T-cell (primary cell): ENCODE results near the gene KLHL7. TPM values are rescaled to one million over a fixed set of nuclear protein-coding genes. Genes with fewer than 3 reads are reported as not detected.

Experiments used
- ATAC-seq, 4 experiments: fragments of 200-7000 bp in 3 of 4; fragments of 150-1000 bp in 1 of 4; cut with Tn5 transposase; replicated peaks in 1 of 4; 1 replicate in 3 of 4; 2 replicates in 1 of 4; pipeline ENCODE4 v1.10.0; 2021; ENCODE audit warnings: moderate library complexity in 3 of 4, mild to moderate bottlenecking in 2 of 4, moderate number of reproducible peaks in 1 of 4
- CTCF ChIA-PET, 2 donors: fragments of 300-600 bp; sonication (Branson Sonifier 250); formaldehyde crosslinking; loops; one replicate each; lab custom pipeline; 2022; ENCODE audit warnings: antibody characterized with exemption in 2 of 2; lab: Charles Lee
- POLR2A ChIA-PET, 2 donors: fragments of 300-600 bp; sonication (Branson Sonifier 250); formaldehyde crosslinking; loops; one replicate each; lab custom pipeline; 2022; ENCODE audit warnings: antibody characterized with exemption in 2 of 2; lab: Charles Lee
- DNase-seq, 35 experiments: peaks; one replicate each; pipeline versions ENCODE4 v3.0.0 to v3.0.0-alpha.2; 2013 to 2023
- H3K27ac ChIP-seq: one replicate; pipeline ENCODE4 v1.5.1; 2013; ENCODE audit warnings: low read length
- H3K27me3 ChIP-seq, 2 experiments: replicated peaks in 1 of 2; 1 replicate in 1 of 2; 2 replicates in 1 of 2; pipeline versions ENCODE4 v1.6.1 to v1.7.0; 2013; ENCODE audit warnings: low read length in 1 of 2, mixed read lengths in 1 of 2; ENCODE audit not compliant: control insufficient read depth in 2 of 2, insufficient read depth in 2 of 2; ENCODE audit errors: extremely low read depth in 1 of 2
- H3K36me3 ChIP-seq, 2 donors: 1 replicate in 1 of 2; 2 replicates in 1 of 2; pipeline versions ENCODE4 v1.6.1 to v1.7.0; 2013; ENCODE audit warnings: low read length in 1 of 2; ENCODE audit not compliant: control insufficient read depth in 2 of 2, insufficient read depth in 1 of 2; ENCODE audit errors: extremely low read depth in 1 of 2
- H3K4me1 ChIP-seq, 2 experiments: 1 replicate in 1 of 2; 2 replicates in 1 of 2; pipeline versions ENCODE4 v1.6.1 to v1.7.0; 2013; ENCODE audit warnings: low read length in 2 of 2, mixed read lengths in 1 of 2; ENCODE audit not compliant: insufficient read depth in 2 of 2, control insufficient read depth in 1 of 2; ENCODE audit errors: extremely low read depth in 1 of 2
- H3K4me3 ChIP-seq, 2 donors: 1 replicate in 1 of 2; 2 replicates in 1 of 2; pipeline versions ENCODE4 v1.5.1 to v1.7.0; 2013; ENCODE audit warnings: mild to moderate bottlenecking in 2 of 2, low read length in 1 of 2, moderate library complexity in 1 of 2; ENCODE audit not compliant: control insufficient read depth in 1 of 2; ENCODE audit errors: extremely low read depth in 1 of 2
- H3K9me3 ChIP-seq: 2 replicates; pipeline ENCODE4 v1.7.0; 2013
- H3K27ac Mint-ChIP-seq, 2 donors: one replicate each; pipeline ENCODE4 v1.8.0; 2020 to 2021; ENCODE audit warnings: mild to moderate bottlenecking in 2 of 2, mixed read lengths in 2 of 2
- H3K27me3 Mint-ChIP-seq, 2 donors: one replicate each; pipeline ENCODE4 v1.8.0; 2021 to 2022; ENCODE audit warnings: mixed read lengths in 2 of 2
- H3K36me3 Mint-ChIP-seq: one replicate; pipeline ENCODE4 v1.8.0; 2021; ENCODE audit warnings: mixed read lengths
- H3K4me1 Mint-ChIP-seq, 3 donors: one replicate each; pipeline ENCODE4 v1.8.0; 2020 to 2022; ENCODE audit warnings: mixed read lengths in 3 of 3, mild to moderate bottlenecking in 1 of 3
- H3K4me3 Mint-ChIP-seq, 3 donors: one replicate each; pipeline ENCODE4 v1.8.0; 2020 to 2022; ENCODE audit warnings: mild to moderate bottlenecking in 3 of 3, mixed read lengths in 3 of 3, moderate library complexity in 3 of 3
- H3K9me3 Mint-ChIP-seq, 3 donors: one replicate each; pipeline ENCODE4 v1.8.0; 2020 to 2022; ENCODE audit warnings: mixed read lengths in 3 of 3
- WGBS: methylation state at CpG from one replicate; pipeline ENCODE4 v1.1.5; 2013; ENCODE audit warnings: missing lambda C conversion rate; ENCODE audit not compliant: insufficient coverage; 5-methylcytosine and 5-hydroxymethylcytosine counted together
- total RNA-seq, 35 experiments: library from RNA in 6 of 35; stranded (reverse) in 6 of 35; fragments of 120-200 nt in 1 of 35; gene quantifications; one replicate each; pipeline versions ENCODE4 v1.2.1 to v1.2.4 and lab custom pipeline; 2013 to 2026

The KLHL7 gene
- total RNA-seq, 5 donors from 2014 or later (not counting 1 experiment from before 2014, with no cell fraction given) = 20.1 to 26.8 (median 22.4) TPM

- H3K9me3 Mint-ChIP-seq = no peaks in the 10 kb centered on the region
- DNase-seq (no peak), ATAC-seq (no peak)
- H3K36me3 ChIP-seq = peaks cover 5 to 17% of the 10 kb centered on the region in 2 donors
- 73% methylated on average over 5 of the region's 6 CpGs for WGBS
- H3K9me3 ChIP-seq = no peaks in the 10 kb centered on the region
- no peaks in the 10 kb centered on the region for H3K4me1 ChIP-seq
- H3K4me3 ChIP-seq = no peak overlapping the region
- CTCF ChIA-PET = no interaction called here
- H3K4me1 Mint-ChIP-seq = no peaks in the 10 kb centered on the region
- POLR2A ChIA-PET = no interaction called here
- H3K27me3 ChIP-seq = no peaks in the 10 kb centered on the region
- no peak overlapping the region for H3K4me3 Mint-ChIP-seq
- H3K27ac ChIP-seq = no peak overlapping the region
- H3K36me3 Mint-ChIP-seq = peaks cover 46% of the 10 kb centered on the region
- H3K27me3 Mint-ChIP-seq = no peaks in the 10 kb centered on the region
- no peak overlapping the region for H3K27ac Mint-ChIP-seq
Observed at GRCh38 chr7:23157679-23158078, 52.1 kb downstream of the KLHL7 start.

GRCh38 chr7:23158546-23158945, 53.0 kb downstream of the KLHL7 start:
- Histone ChIP-seq H3K4me1 (no peaks in the 10 kb centered on the region), H3K27ac (no peak overlapping the region), H3K36me3 (peaks cover 5 to 12% of the 10 kb centered on the region in 2 donors), H3K27me3 (no peaks in the 10 kb centered on the region), H3K9me3 (no peaks in the 10 kb centered on the region), H3K4me3 (no peak overlapping the region)
- Mint-ChIP-seq H3K4me3 (no peak overlapping the region), H3K9me3 (no peaks in the 10 kb centered on the region), H3K36me3 (peaks cover 44% of the 10 kb centered on the region), H3K27me3 (no peaks in the 10 kb centered on the region), H3K27ac (no peak overlapping the region), H3K4me1 (no peaks in the 10 kb centered on the region)
- DNase-seq (no peak), ATAC-seq (no peak)
- WGBS = no CpG with 5 or more reads among the region's 2 CpGs
- ChIA-PET CTCF (no interaction called here), POLR2A (interaction anchor here in 1 of 2 donors (0.6 kb wide), 1 partner anchor 13 kb away, joined by 4 read pairs; no protein-coding TSS in a partner anchor)

- no peak overlapping the region for H3K27ac ChIP-seq
- H3K4me3 ChIP-seq = no peak overlapping the region
- no peaks in the 10 kb centered on the region for H3K27me3 ChIP-seq
- no peaks in the 10 kb centered on the region for H3K9me3 Mint-ChIP-seq
- 100% methylated on average over 1 of the region's 1 CpG for WGBS
- H3K27ac Mint-ChIP-seq = no peak overlapping the region
- CTCF ChIA-PET = no interaction called here
- peaks cover 28% of the 10 kb centered on the region for H3K36me3 Mint-ChIP-seq
- H3K27me3 Mint-ChIP-seq = no peaks in the 10 kb centered on the region
- no peaks in the 10 kb centered on the region for H3K4me1 Mint-ChIP-seq
- H3K9me3 ChIP-seq = no peaks in the 10 kb centered on the region
- H3K36me3 ChIP-seq = no peaks in the 10 kb centered on the region
- DNase-seq (no peak), ATAC-seq (no peak)
- H3K4me1 ChIP-seq = no peaks in the 10 kb centered on the region
- no peak overlapping the region for H3K4me3 Mint-ChIP-seq
- POLR2A ChIA-PET = interaction anchor here in 1 of 2 donors (1.0 kb wide), 1 partner anchor 1970 kb away, joined by 3 read pairs; no protein-coding TSS in a partner anchor
Observed at GRCh38 chr7:23161482-23161881, 55.9 kb downstream of the KLHL7 start.

- Histone ChIP-seq H3K9me3 (no peaks in the 10 kb centered on the region), H3K27ac (no peak overlapping the region), H3K4me3 (no peak overlapping the region), H3K4me1 (no peaks in the 10 kb centered on the region), H3K36me3 (peaks cover 0 to 12% of the 10 kb centered on the region in 2 donors), H3K27me3 (no peaks in the 10 kb centered on the region)
- Mint-ChIP-seq H3K36me3 (peaks cover 14% of the 10 kb centered on the region), H3K27me3 (no peaks in the 10 kb centered on the region), H3K4me1 (no peaks in the 10 kb centered on the region), H3K9me3 (no peaks in the 10 kb centered on the region), H3K4me3 (no peak overlapping the region), H3K27ac (no peak overlapping the region)
- ChIA-PET CTCF (interaction anchor here in 1 of 2 donors (0.6 kb wide), 1 partner anchor 760 kb away, joined by 3 read pairs; no protein-coding TSS in a partner anchor), POLR2A (no interaction called here)
- WGBS = no CpG with 5 or more reads among the region's 3 CpGs
- ATAC-seq (no peak), DNase-seq (no peak)
Observed at GRCh38 chr7:23164846-23165245, 59.3 kb downstream of the KLHL7 start.

- ATAC-seq = no peak
- no peak for DNase-seq
- CTCF ChIA-PET = interaction anchor here in 1 of 2 donors (0.6 kb wide), 1 partner anchor 759 kb away, joined by 3 read pairs; no protein-coding TSS in a partner anchor
- no peak overlapping the region for H3K4me3 ChIP-seq
- H3K27me3 ChIP-seq = no peaks in the 10 kb centered on the region
- no peak overlapping the region for H3K4me3 Mint-ChIP-seq
- no peak overlapping the region for H3K27ac ChIP-seq
- no peaks in the 10 kb centered on the region for H3K4me1 ChIP-seq
- H3K9me3 ChIP-seq = no peaks in the 10 kb centered on the region
- no peaks in the 10 kb centered on the region for H3K4me1 Mint-ChIP-seq
- no CpG with 5 or more reads among the region's 1 CpG for WGBS
- peaks cover 13% of the 10 kb centered on the region for H3K36me3 Mint-ChIP-seq
- H3K36me3 ChIP-seq = peaks cover 0 to 12% of the 10 kb centered on the region in 2 donors
- H3K27me3 Mint-ChIP-seq = no peaks in the 10 kb centered on the region
- no peaks in the 10 kb centered on the region for H3K9me3 Mint-ChIP-seq
- H3K27ac Mint-ChIP-seq = no peak overlapping the region
- POLR2A ChIA-PET = no interaction called here
Observed at GRCh38 chr7:23165316-23165715, 59.7 kb downstream of the KLHL7 start.

GRCh38 chr7:23167691-23168090, 62.1 kb downstream of the KLHL7 start:
- DNase-seq = no peak

More at GRCh38 chr7:23167691-23168090, 62.1 kb downstream of the KLHL7 start:
- no peaks in the 10 kb centered on the region for H3K4me1 Mint-ChIP-seq
- no peaks in the 10 kb centered on the region for H3K9me3 Mint-ChIP-seq
- no peak overlapping the region for H3K27ac Mint-ChIP-seq
- H3K27me3 Mint-ChIP-seq = no peaks in the 10 kb centered on the region
- H3K36me3 Mint-ChIP-seq = peaks cover 24% of the 10 kb centered on the region
- ChIA-PET POLR2A (no interaction called here), CTCF (no interaction called here)
- H3K9me3 ChIP-seq = no peaks in the 10 kb centered on the region
- no peak for ATAC-seq
- H3K4me3 Mint-ChIP-seq = no peak overlapping the region
- H3K4me3 ChIP-seq = no peak overlapping the region
- no peaks in the 10 kb centered on the region for H3K4me1 ChIP-seq
- H3K36me3 ChIP-seq = peaks cover 0 to 12% of the 10 kb centered on the region in 2 donors
- WGBS = no CpG with 5 or more reads among the region's 5 CpGs
- H3K27me3 ChIP-seq = no peaks in the 10 kb centered on the region
- no peak overlapping the region for H3K27ac ChIP-seq
